ENCODE measurements around the gene KIRREL2.
"Not testable (repeated sequence)": the region's sequence is repeated elsewhere in the genome, so short reads cannot be mapped to it uniquely, and the experiment has no call there.

DNA sequence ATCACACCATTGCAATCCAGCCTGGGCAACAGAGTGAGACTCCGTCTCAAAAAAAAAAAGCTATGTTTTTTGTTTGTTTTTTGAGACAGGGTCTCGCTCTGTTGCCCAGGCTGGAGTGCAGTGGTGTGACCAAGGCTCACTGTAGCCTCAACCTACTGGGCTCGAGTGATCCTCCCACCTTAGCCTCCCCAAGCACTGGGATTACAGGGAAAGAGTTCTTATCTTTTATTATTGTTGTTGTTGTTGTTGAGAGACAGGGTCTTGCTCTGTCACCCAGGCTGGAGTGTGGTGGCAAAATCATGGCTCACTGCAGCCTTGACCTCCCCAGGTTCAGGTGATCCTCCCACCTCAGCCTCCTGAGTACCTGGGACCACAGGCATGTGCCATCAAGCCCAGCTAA is 35.1 kb downstream of the KIRREL2 start:
- not testable (repeated sequence) for TF ChIP-seq CTCF (IDR thresholded peaks at IDR 0.05; ENCODE audit: insufficient read depth, low read depth, low read length); EZH2 (IDR thresholded peaks at IDR 0.05; ENCODE audit: insufficient read depth, low read length)

All from astrocyte (in vitro differentiated cells and primary cell).